Epithelial cell of esophagus (primary cell): ENCODE results near the gene PRKAR2B.

Experiments
- DNase-seq: peaks from one replicate; pipeline ENCODE4 v3.0.0; 2010; ENCODE audit warnings: low read depth
- H3K4me3 ChIP-seq: 2 replicates; pipeline ENCODE4 v1.5.1; 2011; ENCODE audit warnings: mild to moderate bottlenecking, low read length, control low read depth
- TF ChIP-seq, protein P1 (sequence below): IDR thresholded peaks from 2 replicates; pipeline ENCODE4 v1.5.1; 2011; ENCODE audit warnings: low read depth, mild to moderate bottlenecking, low read length, control low read depth, inconsistent platforms; ENCODE audit not compliant: insufficient read depth; ENCODE audit errors: missing control alignments

Gene PRKAR2B

DNA sequence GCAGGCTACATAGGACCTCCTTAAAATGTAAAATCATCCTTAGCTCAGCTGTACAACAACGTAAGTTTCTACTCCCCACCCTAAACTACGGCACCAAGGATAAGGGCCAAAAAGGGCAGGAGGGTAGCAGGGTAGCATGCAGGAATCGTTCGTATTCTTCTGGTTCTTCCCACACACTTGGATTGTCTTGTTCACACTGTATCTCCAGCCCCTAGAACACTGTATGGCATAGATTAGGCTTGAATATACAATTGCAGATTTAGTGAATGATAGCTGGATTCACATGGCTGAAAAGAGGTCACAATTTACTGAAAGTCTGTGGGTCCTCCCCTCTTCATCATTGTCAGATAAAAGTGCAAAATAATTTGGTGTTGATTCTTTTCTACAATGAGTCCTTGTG lies 28.2 kb upstream of the PRKAR2B start:
- TF ChIP-seq, protein P1, sequence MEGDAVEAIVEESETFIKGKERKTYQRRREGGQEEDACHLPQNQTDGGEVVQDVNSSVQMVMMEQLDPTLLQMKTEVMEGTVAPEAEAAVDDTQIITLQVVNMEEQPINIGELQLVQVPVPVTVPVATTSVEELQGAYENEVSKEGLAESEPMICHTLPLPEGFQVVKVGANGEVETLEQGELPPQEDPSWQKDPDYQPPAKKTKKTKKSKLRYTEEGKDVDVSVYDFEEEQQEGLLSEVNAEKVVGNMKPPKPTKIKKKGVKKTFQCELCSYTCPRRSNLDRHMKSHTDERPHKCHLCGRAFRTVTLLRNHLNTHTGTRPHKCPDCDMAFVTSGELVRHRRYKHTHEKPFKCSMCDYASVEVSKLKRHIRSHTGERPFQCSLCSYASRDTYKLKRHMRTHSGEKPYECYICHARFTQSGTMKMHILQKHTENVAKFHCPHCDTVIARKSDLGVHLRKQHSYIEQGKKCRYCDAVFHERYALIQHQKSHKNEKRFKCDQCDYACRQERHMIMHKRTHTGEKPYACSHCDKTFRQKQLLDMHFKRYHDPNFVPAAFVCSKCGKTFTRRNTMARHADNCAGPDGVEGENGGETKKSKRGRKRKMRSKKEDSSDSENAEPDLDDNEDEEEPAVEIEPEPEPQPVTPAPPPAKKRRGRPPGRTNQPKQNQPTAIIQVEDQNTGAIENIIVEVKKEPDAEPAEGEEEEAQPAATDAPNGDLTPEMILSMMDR = no peak
- DNase-seq = no peak
- no peak overlapping the region for H3K4me3 ChIP-seq

DNA sequence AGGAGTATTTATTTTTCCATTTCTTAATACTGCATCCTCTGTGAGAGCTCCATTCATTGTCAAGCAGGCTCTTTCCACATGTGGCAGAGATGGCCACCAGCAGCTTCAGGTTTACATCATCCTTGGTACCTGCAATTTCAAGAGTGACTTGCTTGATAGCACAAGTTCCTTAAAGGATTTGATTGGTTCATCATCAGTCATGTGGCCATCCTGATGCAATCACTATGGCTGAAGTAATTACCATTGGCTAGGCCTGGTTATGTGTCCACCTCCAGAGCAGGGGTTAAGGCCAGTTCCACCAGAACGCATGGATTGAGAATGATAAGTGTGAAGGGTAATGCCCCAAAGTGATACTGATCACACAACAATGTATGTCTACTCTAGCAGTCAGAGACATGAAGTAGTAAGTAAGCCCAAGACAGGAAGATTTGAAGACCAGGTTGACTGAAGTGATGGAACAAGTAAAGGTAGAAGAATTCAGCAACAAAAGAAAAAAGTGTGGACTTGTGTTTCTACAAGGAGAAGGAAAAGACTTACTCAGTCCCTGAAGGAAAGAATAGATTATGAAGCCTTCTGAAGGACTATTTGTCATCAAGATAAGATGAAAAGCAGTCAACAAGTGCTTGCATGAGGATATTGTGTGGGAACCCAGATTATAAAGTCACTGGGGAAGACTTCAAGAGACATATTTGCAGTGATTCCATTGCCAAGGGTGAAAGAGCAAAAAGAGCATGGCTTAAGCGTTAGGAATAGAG lies 26.4 kb upstream of the PRKAR2B start:
- TF ChIP-seq, protein P1 = no peak
- no peak overlapping the region for H3K4me3 ChIP-seq
- no peak for DNase-seq

DNA sequence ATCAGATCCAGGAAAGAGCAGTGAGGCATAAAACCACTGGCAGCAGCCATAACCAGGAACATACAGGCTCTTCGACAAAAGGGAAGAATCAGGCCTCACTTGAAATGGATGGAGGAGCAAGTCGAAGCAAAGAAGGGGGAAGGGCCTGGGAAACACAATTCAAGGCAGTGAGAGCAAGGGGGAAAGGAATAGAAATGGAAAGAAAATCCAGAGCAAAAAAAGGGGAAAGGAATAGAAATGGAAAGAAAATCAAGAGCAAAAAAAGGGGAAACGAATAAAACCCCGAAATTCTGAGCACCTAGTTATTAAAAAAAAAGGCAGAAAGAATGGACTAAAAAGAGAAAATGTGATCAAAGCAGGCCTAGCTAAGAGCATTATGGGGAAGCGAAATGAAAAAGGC lies 24.1 kb upstream of the PRKAR2B start:
- DNase-seq = no peak
- no peak overlapping the region for H3K4me3 ChIP-seq
- TF ChIP-seq, protein P1 = no peak

DNA sequence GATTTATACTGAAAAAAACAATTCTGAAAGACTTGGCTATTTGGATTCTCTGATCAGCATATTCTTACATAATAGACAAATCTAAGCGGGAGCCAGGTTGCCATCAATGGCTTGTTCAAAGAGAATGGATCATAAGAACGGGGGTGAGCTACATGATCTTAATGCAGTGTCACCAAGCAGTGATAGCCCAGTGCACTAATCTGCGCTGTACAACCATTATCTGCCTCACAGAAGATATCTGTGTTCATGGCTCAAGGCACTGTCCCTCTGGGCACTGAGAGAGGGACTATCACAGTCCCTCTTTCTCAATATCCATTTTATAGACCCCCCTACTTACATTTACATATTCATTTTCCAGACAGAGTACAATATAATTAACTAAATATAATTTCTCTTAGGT lies 22.9 kb upstream of the PRKAR2B start:
- no peak overlapping the region for H3K4me3 ChIP-seq
- TF ChIP-seq, protein P1 = no peak
- no peak for DNase-seq

DNA sequence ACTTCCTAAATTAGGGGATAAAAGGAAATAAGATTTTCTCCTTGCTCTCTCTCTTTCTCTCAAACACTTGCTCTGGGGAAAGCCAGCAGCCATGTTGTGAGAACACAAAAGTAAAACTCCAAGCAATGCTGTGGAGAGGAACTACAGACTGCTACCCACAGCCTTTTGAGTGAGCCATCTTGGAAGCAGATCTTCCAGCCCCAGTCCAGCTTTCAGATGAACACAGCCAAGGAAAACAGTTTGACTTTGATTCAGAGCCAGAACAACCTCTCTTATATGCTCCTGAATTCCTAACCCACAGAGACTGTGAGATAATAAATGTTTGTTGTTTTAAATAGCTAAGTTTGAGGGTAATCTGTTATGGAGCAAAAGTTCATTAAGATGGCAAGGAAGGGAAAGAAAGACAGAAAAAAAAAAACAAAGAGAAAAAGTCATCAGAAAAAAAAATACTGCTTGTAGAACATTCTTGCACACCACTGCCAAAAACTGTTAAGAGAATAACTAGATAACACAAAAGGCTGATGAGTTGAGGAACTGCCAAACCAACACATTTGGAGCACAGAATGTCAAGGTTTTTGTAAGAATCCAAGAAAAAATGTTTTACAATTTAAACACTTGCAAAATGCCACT lies 20.9 kb upstream of the PRKAR2B start:
- TF ChIP-seq, protein P1 = no peak
- H3K4me3 ChIP-seq = no peak overlapping the region
- DNase-seq = no peak

DNA sequence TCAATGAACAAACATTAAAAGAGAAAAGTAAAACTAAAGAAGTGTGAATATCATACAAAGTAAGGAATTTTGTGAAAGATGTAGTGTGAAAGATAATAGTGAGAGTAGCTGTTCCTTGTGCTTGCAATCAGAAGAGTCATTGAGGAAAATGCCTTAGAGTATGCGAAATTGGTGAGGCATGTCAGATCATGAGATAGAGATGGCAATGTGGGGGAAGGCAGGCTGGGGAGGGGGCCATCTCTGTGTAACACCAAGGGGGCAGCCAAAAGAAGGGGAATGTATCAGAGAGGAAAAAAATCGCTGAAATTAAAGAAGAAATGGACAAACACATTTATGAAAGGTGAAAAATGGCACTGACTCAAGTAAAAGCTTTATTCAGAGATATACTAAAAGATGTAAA lies 19.6 kb upstream of the PRKAR2B start:
- H3K4me3 ChIP-seq = no peak overlapping the region
- no peak for DNase-seq
- TF ChIP-seq, protein P1 = no peak
